Spleen (tissue), 7 donors: ENCODE data around the gene HOXD8.

ENCODE experiments used
- CTCF ChIP-seq, 11 experiments: fragments of 200-600 bp in 7 of 11; fragments of 450-650 bp in 4 of 11; sonication (generic) in 4 of 11; IDR thresholded peaks in 8 of 11; conservative IDR thresholded peaks in 3 of 11; 1 replicate in 7 of 11; 2 replicates in 4 of 11; pipeline versions ENCODE4 v1.4.0 to v1.8.0; 2016 to 2021; ENCODE audit warnings: antibody characterized with exemption in 11 of 11, inconsistent platforms in 4 of 11, mild to moderate bottlenecking in 1 of 11
- POLR2A ChIP-seq, 3 donors: fragments of 450-650 bp; IDR thresholded peaks; one replicate each; pipeline ENCODE4 v1.5.1; 2017; ENCODE audit warnings: antibody characterized with exemption in 3 of 3, mild to moderate bottlenecking in 1 of 3
- POLR2AphosphoS5 ChIP-seq, 3 donors: sonication (generic); formaldehyde crosslinking; IDR thresholded peaks; one replicate each; pipeline ENCODE4 v1.5.1; 2017; ENCODE audit warnings: antibody characterized with exemption in 3 of 3
- donor health status: DM: no; HTN: no; CAD: no; lungs with moderate emphysema.
- donor health status: DM: no; HTN: no; CAD: no.
- donor health status: DM: no; HTN: no; CAD: no.

DNA sequence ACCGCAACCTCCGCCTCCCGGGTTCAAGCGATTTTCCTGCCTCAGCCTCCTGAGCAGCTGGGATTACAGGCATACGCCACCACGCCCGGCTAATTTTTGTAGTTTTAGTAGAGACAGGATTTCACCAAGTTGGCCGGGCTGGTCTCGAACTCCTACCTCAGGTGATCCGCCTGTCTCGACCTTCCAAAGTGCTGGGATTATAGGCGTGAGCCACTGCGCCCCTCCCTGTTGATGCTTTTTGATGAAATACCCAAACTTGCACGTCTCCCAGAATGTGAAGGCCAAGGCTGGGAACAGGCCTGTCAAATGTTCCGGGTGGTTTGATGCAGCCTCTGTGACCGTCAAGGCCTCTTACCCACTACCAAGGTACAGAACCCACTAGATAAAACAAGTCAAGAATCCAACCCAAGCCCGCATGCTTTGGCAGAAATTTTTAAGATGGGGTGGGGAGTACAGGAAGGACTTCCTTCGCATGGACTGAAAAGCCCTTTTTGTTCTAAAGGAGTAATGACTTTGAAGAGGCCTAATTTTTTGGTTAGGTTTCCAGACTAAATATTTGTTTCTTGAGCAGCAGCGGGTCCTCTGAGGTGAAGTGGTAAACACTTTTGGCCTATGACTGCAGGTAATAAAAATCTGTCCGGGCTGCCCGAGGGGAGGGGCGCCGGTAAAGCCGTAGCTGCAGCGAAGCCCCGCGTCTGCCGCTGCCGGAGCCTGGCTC lies 42.0 kb upstream of the HOXD8 start:
- TF ChIP-seq CTCF (IDR thresholded peaks at IDR 0.05 in 8 of 11, conservative IDR thresholded peaks at IDR 0.05 in 3 of 11): no peak
- no peak for TF ChIP-seq POLR2A (IDR thresholded peaks at IDR 0.05)
- TF ChIP-seq POLR2AphosphoS5 (IDR thresholded peaks at IDR 0.05): no peak
